CD4-positive, alpha-beta T cell treated with Interleukin-15 for 4 hours (primary cell): ENCODE results near the gene BOK.
"Not testable (repeated sequence)": the region's sequence is repeated elsewhere in the genome, so short reads cannot be mapped to it uniquely, and the experiment has no call there.

ENCODE experiments used
- DNase-seq: peaks from one replicate; pipeline ENCODE4 v3.0.0-alpha.2; 2020; ENCODE audit warnings: low spot score

BOK gene

GRCh38 chr2:241558532-241559322 is at the start of gene BOK:
TSS of gene BOK (plus strand) at chr2:241558745. CDS start at chr2:241559484, 739 bp downstream.
- no peak for DNase-seq

GRCh38 chr2:241509155-241509784 is 49.3 kb upstream of the BOK start:
- no peak for DNase-seq

DNA sequence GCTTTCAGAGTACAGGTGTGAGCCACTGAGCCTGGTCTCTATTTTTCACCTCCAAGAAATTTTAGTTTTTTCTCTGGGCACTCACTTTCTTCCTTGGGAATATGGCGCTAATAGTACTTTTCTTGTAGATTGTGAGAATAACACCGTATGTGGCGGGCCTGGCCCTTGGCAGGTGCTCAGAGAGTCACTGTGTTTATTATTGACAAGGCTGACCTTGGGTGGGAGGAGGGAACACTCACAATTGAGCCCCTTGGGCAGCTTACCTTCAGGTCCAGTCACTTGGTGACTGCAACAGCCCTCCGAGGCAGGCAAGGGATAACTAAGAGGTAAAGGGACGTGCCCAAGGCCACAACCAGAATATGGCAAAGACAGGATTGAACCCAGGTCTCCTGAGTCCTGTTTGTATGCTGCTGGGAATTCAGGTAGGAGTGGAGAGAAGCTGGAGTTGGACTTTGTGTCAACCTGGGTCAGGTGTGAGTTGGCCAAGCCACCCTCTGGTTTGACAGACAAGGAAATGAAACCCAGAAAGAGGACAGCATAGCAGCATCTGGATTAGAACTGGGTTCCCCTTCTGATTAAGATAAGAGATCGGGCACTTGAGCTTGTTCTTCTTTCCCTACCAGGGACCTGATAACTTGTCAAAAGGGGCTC is 47.3 kb upstream of the BOK start:
- no peak for DNase-seq

GRCh38 chr2:241514553-241514952 is 44.0 kb upstream of the BOK start:
- no peak for DNase-seq

GRCh38 chr2:241514986-241515737 is 43.4 kb upstream of the BOK start:
- no peak for DNase-seq

DNA sequence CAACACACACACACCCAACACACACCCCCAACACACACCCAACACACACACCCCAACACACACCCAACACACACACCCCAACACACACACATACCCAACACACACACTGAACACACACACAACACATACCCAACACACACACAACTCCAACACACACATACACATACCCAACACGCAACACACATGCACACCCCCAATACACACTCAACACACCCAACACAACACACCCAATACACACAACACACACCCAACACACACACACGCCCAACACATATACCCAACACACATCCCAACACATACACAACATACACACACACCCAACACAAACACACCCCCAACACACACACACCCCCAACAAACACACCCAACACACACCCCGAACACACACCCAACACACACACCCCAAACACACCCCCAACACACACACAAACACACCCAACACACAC is 42.0 kb upstream of the BOK start:
- no peak for DNase-seq

GRCh38 chr2:241517297-241517696 is 41.2 kb upstream of the BOK start:
- no peak for DNase-seq

- no peak for DNase-seq
Observed at GRCh38 chr2:241519669-241520068, 38.9 kb upstream of the BOK start.

DNA sequence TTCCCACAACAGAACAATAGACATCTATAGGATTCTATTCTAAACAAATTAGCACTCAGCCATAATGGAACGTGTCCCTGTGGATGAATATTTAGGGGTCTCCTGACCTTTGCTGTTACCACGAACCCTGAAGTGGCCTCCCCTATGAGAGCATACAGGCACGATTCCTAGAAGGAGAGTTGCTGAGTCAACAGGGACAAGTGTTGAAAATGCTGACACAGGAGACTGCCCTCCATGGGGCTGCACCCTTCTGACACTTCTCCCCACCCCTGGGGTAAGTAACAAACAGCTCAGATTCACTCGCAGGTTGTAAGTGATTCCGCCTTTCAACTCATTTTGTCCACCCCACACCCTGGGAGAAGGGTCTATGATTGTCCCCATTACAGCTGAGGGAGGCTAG is 36.1 kb upstream of the BOK start:
- DNase-seq, result no peak

GRCh38 chr2:241525818-241526780 is 32.4 kb upstream of the BOK start:
- not testable (repeated sequence) for DNase-seq

- DNase-seq, result no peak
Observed at GRCh38 chr2:241530571-241530970, 28.0 kb upstream of the BOK start.

GRCh38 chr2:241531161-241531722 is 27.3 kb upstream of the BOK start:
- no peak for DNase-seq

DNA sequence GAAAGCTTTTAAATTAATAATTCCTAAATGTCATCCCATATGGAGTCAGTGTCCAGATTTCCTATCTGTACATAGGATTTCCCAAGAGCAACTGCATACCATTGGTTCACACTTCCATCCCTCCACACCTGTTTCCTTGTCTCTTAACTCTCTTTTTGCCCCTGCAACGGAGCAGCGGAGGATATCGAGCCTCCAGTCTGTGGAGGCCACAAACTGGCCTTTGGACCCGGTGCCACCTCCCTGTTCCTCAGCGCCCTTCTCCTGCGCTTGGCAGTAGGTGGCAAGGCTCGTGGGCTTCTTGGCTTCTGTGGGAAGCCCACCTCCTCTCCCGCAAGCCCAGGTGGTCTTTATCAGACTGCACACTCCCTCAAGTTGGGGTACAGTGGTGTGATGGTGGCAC is 26.4 kb upstream of the BOK start:
- no peak for DNase-seq

GRCh38 chr2:241532733-241533601 is 25.6 kb upstream of the BOK start:
- no peak for DNase-seq

GRCh38 chr2:241534293-241534692 is 24.3 kb upstream of the BOK start:
- DNase-seq, result no peak

GRCh38 chr2:241534701-241535375 is 23.7 kb upstream of the BOK start:
- DNase-seq, result no peak

- no peak for DNase-seq
Observed at GRCh38 chr2:241535871-241536655, 22.5 kb upstream of the BOK start.

DNA sequence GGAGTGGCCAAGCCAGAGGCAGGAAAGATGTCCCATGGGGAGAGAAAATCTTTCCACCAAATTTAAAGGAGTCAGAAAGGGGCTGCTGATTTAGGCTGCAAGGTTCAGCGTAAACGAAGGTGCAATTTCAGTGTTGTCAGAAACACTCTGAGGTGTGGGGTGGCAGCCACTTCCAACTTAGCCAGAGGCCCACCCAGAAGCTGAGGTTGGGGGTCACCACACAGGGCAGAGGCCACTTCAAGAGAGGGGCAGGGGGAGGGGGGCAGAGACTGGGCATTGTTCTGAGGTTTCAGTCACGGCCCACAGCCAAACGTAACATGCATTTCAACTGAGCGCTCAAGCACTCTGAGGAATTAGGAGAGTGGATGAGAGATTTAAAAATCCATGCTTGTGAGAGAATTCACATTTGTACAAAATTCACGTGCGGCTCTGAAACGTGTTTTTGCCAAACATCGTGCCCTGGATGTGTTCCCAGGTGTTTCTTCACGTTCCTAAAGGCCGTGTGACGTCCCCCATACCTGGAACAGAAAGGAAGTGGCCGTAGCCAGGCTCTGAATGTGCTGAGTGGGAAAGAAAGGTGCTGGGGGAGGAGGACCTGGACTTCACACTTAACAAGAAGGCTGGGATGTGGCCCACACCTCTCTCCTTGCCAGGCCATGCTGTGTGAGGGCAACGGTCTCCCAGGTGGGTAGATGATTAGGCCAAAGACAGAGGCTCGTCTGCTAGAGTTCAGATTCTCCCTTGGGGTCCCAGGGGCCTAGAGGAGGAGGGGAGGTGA is 19.5 kb upstream of the BOK start:
- no peak for DNase-seq
